Left cardiac atrium (tissue), 4 donors: ENCODE results near the gene TMEM45A. TPM values are rescaled to one million over a fixed set of nuclear protein-coding genes. Genes with fewer than 3 reads are reported as not detected.
A peak's percentile ranks its signal among the peaks of the same experiment; 100 is the strongest.
"Not testable (repeated sequence)": the region's sequence is repeated elsewhere in the genome, so short reads cannot be mapped to it uniquely, and the experiment has no call there.

Experiments used
- ATAC-seq, 2 donors: fragments of 200-7000 bp; cut with Tn5 transposase; one replicate each; pipeline ENCODE4 v1.9.1; 2020; ENCODE audit warnings: mild to moderate bottlenecking in 2 of 2, moderate library complexity in 2 of 2
- DNase-seq: peaks from one replicate; pipeline ENCODE4 v3.0.0-alpha.2; 2020
- intact Hi-C, 2 donors: fragments of 100-400 bp; cut with DNase I; formaldehyde crosslinking; loops; one replicate each; pipeline versions ENCODE4 v1.14.1 to v1.15.1; 2022 to 2023
- long read RNA-seq: library from polyadenylated mRNA; unstranded; transcript quantifications from one replicate; pipeline ENCODE4 v2.0.0, GENCODE V29; 2021
- total RNA-seq, 2 donors: library from RNA; stranded (reverse); fragmentation: NEBNext Ultra II Directional; extraction: Animal tissue kit (Norgen Biotek cat#: 25700); gene quantifications; one replicate each; pipeline ENCODE4 v1.2.1, GENCODE V29; 2021
- donor health status: DM: no; HTN: yes; CAD: no.
- donor health status: DM: no; HTN: yes; CAD: no; lungs with severe emphysema.
- donor health status: DM: yes; HTN: yes; CAD: no.
- donor health status: Dilated cardiomyopathy.

Gene TMEM45A
- total RNA-seq: 10 to 100 TPM; 12.3 to 15.3 TPM
- long read RNA-seq, transcript TMEM45A-201 (6 exons, 1,567 nt): major isoform, 9 of 17 reads
- long read RNA-seq, partial matches to known transcripts: 0 of 17 reads
- long read RNA-seq, other reads (novel, unspliced or antisense): 8 of 17 reads

GRCh38 chr3:100492059-100493006, at the start of gene TMEM45A:
TSS of gene TMEM45A (plus strand) at chr3:100492619. CDS start at chr3:100555212, 62,593 bp downstream.
- ATAC-seq (peak; percentile 100), DNase-seq (peak; percentile 97)
- intact Hi-C loops: loop anchor here in 1 of 2 donors (5.0 kb wide), 1 partner anchor 90 kb away; the partner anchor contains the start of genes LNP1 and TOMM70

- no peak for ATAC-seq
- no peak for DNase-seq
- intact Hi-C loops: no loop called here
These were observed 48.7 kb upstream of the TMEM45A start for GRCh38 chr3:100443690-100444089.

GRCh38 chr3:100447067-100447466, 45.4 kb upstream of the TMEM45A start:
- ATAC-seq, DNase-seq, intact Hi-C loops: not testable (repeated sequence)

- no peak for DNase-seq
- no peak for ATAC-seq
- intact Hi-C loops: no loop called here
These were observed 44.3 kb upstream of the TMEM45A start for GRCh38 chr3:100448079-100448478.

- ATAC-seq (no peak), DNase-seq (no peak)
- intact Hi-C loops: no loop called here
These were observed 43.2 kb upstream of the TMEM45A start for GRCh38 chr3:100449214-100449613.

GRCh38 chr3:100454677-100455076, 37.7 kb upstream of the TMEM45A start:
- intact Hi-C loops: no loop called here
- ATAC-seq: no peak
- DNase-seq: no peak

- ATAC-seq (no peak), DNase-seq (no peak)
- intact Hi-C loops: no loop called here
These were observed 36.4 kb upstream of the TMEM45A start for GRCh38 chr3:100455841-100456550.

- ATAC-seq (no peak), DNase-seq (no peak)
- intact Hi-C loops: no loop called here
These were observed 35.7 kb upstream of the TMEM45A start for GRCh38 chr3:100456745-100457144.

GRCh38 chr3:100457811-100458210, 34.6 kb upstream of the TMEM45A start:
- no peak for ATAC-seq
- intact Hi-C loops: no loop called here
- DNase-seq: no peak

GRCh38 chr3:100458814-100459213, 33.6 kb upstream of the TMEM45A start:
- ATAC-seq (no peak), DNase-seq (no peak)
- intact Hi-C loops: no loop called here

- no peak for DNase-seq
- intact Hi-C loops: loop anchor here (2.0 to 10.0 kb wide), 2 partner anchors 128 to 132 kb away; no protein-coding TSS in a partner anchor
- peak; percentile 89 to 90 for ATAC-seq
These were observed 29.4 kb upstream of the TMEM45A start for GRCh38 chr3:100463002-100463401.

GRCh38 chr3:100463646-100464155, 28.7 kb upstream of the TMEM45A start:
- intact Hi-C loops: loop anchor here (2.0 to 10.0 kb wide), 2 partner anchors 127 to 131 kb away; no protein-coding TSS in a partner anchor

GRCh38 chr3:100465892-100466777, 26.3 kb upstream of the TMEM45A start:
- ATAC-seq (no peak), DNase-seq (no peak)
- intact Hi-C loops: loop anchor here in 1 of 2 donors (10.0 kb wide), 1 partner anchor 129 kb away; no protein-coding TSS in a partner anchor

More at GRCh38 chr3:100463646-100464155, 28.7 kb upstream of the TMEM45A start:
- no peak for DNase-seq
- no peak for ATAC-seq

GRCh38 chr3:100467133-100467532, 25.3 kb upstream of the TMEM45A start:
- intact Hi-C loops: loop anchor here in 1 of 2 donors (10.0 kb wide), 1 partner anchor 128 kb away; no protein-coding TSS in a partner anchor
- ATAC-seq (no peak), DNase-seq (no peak)

GRCh38 chr3:100468676-100469075, 23.7 kb upstream of the TMEM45A start:
- ATAC-seq (no peak), DNase-seq (no peak)
- intact Hi-C loops: loop anchor here in 1 of 2 donors (10.0 kb wide), 1 partner anchor 126 kb away; no protein-coding TSS in a partner anchor

- ATAC-seq (no peak), DNase-seq (no peak)
- intact Hi-C loops: no loop called here
These were observed 21.5 kb upstream of the TMEM45A start for GRCh38 chr3:100470951-100471350.

GRCh38 chr3:100471444-100471843, 21.0 kb upstream of the TMEM45A start:
- no peak for ATAC-seq
- DNase-seq: no peak
- intact Hi-C loops: no loop called here

- ATAC-seq, intact Hi-C loops, DNase-seq: not testable (repeated sequence)
These were observed 14.5 kb upstream of the TMEM45A start for GRCh38 chr3:100477851-100478360.
